HEK293 (cell line): ENCODE results near the gene ATF6B.

Source experiments
- ZNF202 ChIP-seq: fragments of 450-650 bp; formaldehyde crosslinking; IDR thresholded peaks from 2 replicates; pipeline ENCODE4 v1.5.1; 2016; ENCODE audit warnings: missing biosample characterization, missing genetic modification characterization, borderline replicate concordance
- ZNF514 ChIP-seq: fragments of 450-650 bp; formaldehyde crosslinking; IDR thresholded peaks from 2 replicates; pipeline ENCODE4 v1.5.1; 2016; ENCODE audit warnings: missing biosample characterization, missing genetic modification characterization
- ZNF600 ChIP-seq: fragments of 450-650 bp; formaldehyde crosslinking; IDR thresholded peaks from 2 replicates; pipeline ENCODE4 v1.5.1; 2016; ENCODE audit warnings: missing biosample characterization, missing genetic modification characterization
- TF ChIP-seq, protein P1 (sequence below): fragments of 450-650 bp; formaldehyde crosslinking; IDR thresholded peaks from 2 replicates; pipeline ENCODE4 v1.5.1; 2016; ENCODE audit warnings: missing biosample characterization, missing genetic modification characterization
- TF ChIP-seq, protein P2 (sequence below): fragments of 450-650 bp; formaldehyde crosslinking; IDR thresholded peaks from 2 replicates; pipeline ENCODE4 v1.5.1; 2016; ENCODE audit warnings: missing biosample characterization, missing genetic modification characterization
- TF ChIP-seq, protein P3 (sequence below): fragments of 450-650 bp; formaldehyde crosslinking; IDR thresholded peaks from 2 replicates; pipeline ENCODE4 v1.5.1; 2017; ENCODE audit warnings: missing biosample characterization, missing genetic modification characterization

DNA sequence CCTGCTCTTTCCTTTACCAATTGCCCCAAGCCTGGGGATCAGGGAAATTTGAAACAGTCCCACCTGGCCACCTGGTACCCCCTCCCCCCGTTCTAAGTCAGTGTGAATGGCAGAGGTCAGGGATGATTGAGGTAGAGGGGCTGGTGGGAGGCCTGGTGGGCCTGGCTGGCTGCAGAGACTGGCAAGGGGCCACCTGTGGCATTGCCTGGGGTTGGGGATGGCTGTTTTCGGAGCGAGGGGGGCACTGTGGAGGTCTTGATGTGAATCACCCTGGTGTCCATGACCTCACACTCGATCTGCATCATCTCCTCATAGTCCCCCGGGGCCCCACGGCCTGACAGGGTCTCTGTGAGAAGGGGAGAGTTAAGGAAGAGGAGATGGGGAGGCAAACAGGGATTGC lies 12.4 kb downstream of the ATF6B start:
- TF ChIP-seq, protein P1, sequence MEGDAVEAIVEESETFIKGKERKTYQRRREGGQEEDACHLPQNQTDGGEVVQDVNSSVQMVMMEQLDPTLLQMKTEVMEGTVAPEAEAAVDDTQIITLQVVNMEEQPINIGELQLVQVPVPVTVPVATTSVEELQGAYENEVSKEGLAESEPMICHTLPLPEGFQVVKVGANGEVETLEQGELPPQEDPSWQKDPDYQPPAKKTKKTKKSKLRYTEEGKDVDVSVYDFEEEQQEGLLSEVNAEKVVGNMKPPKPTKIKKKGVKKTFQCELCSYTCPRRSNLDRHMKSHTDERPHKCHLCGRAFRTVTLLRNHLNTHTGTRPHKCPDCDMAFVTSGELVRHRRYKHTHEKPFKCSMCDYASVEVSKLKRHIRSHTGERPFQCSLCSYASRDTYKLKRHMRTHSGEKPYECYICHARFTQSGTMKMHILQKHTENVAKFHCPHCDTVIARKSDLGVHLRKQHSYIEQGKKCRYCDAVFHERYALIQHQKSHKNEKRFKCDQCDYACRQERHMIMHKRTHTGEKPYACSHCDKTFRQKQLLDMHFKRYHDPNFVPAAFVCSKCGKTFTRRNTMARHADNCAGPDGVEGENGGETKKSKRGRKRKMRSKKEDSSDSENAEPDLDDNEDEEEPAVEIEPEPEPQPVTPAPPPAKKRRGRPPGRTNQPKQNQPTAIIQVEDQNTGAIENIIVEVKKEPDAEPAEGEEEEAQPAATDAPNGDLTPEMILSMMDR (tag by site-specific recombination), result no peak
- TF ChIP-seq ZNF514 (no peak), ZNF600 (tag by site-specific recombination) (no peak), ZNF202 (tag by site-specific recombination) (no peak)
- TF ChIP-seq, protein P2, sequence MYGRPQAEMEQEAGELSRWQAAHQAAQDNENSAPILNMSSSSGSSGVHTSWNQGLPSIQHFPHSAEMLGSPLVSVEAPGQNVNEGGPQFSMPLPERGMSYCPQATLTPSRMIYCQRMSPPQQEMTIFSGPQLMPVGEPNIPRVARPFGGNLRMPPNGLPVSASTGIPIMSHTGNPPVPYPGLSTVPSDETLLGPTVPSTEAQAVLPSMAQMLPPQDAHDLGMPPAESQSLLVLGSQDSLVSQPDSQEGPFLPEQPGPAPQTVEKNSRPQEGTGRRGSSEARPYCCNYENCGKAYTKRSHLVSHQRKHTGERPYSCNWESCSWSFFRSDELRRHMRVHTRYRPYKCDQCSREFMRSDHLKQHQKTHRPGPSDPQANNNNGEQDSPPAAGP (tag by site-specific recombination), result no peak
- TF ChIP-seq, protein P3, sequence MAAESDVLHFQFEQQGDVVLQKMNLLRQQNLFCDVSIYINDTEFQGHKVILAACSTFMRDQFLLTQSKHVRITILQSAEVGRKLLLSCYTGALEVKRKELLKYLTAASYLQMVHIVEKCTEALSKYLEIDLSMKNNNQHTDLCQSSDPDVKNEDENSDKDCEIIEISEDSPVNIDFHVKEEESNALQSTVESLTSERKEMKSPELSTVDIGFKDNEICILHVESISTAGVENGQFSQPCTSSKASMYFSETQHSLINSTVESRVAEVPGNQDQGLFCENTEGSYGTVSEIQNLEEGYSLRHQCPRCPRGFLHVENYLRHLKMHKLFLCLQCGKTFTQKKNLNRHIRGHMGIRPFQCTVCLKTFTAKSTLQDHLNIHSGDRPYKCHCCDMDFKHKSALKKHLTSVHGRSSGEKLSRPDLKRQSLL (tag by site-specific recombination), result no peak
